ENCODE data around the gene IQSEC2. TPM values are rescaled to one million over a fixed set of nuclear protein-coding genes. Genes with fewer than 3 reads are reported as not detected.

Gene IQSEC2
- total RNA-seq, 1 donor = 3.6 TPM

DNA sequence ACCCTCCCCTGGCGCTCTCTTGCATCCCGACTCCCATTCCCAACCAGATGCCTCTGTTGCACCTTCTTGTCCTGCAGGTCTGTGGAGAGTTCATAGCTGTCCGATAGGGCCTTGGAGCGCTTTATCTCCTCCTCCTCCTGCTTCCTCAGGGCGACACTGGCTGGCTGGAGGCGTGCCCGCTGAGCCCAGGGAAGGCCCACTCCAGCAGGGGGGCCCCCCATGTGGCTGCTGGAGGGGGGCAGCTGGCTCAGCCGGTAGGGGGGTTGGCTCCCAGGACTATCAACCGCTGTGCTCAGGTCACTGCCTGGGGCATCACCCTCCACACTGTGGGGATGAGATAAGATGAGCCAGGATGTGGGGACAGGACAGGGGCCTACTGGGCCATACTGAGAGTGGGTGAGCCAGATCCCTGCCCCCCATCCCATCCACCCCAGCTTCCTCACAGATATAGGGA, 25.6 kb downstream of the IQSEC2 start:
- no peak for DNase-seq (ENCODE audit: low read depth)

DNA sequence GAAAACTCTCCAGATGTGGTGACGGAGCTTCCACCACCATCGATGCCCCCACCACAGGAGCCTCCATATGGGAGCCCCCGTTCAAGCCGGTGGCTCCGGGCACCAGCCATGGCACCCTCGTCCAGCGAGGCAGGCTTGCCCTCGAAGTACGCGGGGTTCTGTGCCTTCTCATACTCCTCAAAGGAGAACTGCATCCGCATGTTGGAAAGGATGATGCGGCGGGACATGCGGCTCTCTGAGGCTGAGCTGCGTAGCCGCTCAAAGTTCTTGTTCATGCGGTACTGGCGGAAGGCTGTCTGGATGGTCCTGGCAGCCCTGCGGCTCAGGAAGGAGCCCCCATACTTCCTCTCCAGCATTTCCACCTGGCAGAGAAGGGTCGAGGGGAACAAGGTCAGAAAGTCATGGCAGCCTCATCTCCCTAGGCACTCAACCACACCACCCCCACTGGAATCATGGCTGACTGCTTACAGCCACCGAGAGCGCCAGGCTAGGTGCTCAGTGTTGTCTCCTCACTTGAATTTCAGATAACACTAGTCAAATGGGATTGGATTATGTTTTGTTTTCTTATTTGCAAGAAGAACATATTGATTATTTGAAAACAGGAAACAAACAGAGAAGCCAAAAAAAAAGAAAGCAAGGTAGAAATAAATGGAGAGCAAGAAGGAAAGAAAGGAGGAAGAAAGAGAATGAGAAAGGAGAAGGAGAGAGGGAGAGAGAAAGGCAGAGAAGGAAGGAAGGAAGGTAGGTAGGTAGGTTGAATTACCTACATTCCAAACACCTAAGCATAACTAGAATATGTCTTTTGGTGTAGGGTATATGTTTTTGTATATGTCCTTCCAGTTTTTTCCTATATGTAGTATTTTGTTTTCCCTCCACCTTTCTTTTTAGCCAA, 26.6 kb downstream of the IQSEC2 start:
- no peak for TF ChIP-seq CTCF (IDR thresholded peaks at IDR 0.05; ENCODE audit: insufficient read depth, low read length)
- DNase-seq (ENCODE audit: low read depth) = no peak
- H3K4me3 ChIP-seq (ENCODE audit: low read depth, low read length) = no peak overlapping the region

More for the DNA sequence above, 25.6 kb downstream of the IQSEC2 start:
- H3K4me3 ChIP-seq (ENCODE audit: low read depth, low read length) = no peak overlapping the region
- TF ChIP-seq CTCF (IDR thresholded peaks at IDR 0.05; ENCODE audit: insufficient read depth, low read length) = no peak

DNA sequence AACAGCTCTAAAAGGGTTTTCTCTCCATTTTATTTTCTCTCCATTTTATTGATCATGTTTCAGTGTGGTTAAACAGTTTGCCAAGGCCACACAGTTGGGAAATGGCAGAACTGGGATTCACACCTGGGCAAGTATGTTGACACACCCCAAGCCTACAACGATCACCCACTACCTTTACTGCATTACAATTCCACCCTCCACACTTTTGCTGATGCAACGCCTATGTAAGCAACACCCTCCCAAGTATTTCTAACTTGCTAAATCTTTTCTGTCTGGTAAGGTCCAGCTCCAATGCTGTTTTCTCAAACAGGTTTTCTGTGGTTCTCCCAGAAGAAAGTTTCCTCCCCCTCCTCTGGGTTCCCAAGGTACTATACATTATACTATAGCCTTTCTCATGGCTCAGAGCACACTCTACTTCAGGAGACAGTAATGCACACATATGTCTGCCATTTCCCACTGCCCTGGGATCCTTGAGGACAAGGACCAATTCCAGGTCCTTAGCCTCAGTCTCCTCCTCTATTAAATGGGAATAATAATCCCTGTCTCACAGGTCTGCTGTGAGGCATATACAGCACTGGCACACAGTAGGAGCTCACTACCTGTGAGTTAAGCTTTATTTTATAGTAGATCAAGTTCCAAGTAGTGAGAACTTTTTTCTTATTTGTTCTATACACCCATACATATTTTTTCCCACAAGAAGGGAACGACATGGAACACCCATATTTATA, 27.9 kb downstream of the IQSEC2 start:
- H3K4me3 ChIP-seq (ENCODE audit: low read depth, low read length) = no peak overlapping the region
- TF ChIP-seq CTCF (IDR thresholded peaks at IDR 0.05; ENCODE audit: insufficient read depth, low read length) = no peak
- peak; percentile 16 for DNase-seq (ENCODE audit: low read depth)

- DNase-seq (ENCODE audit: low read depth) = no peak
- no peak for TF ChIP-seq CTCF (IDR thresholded peaks at IDR 0.05; ENCODE audit: insufficient read depth, low read length)
- H3K4me3 ChIP-seq (ENCODE audit: low read depth, low read length) = no peak overlapping the region
Measured at GRCh38 chrX:53251307-53251706, 30.1 kb downstream of the IQSEC2 start.

GRCh38 chrX:53250556-53250955, 30.8 kb downstream of the IQSEC2 start:
- TF ChIP-seq CTCF (IDR thresholded peaks at IDR 0.05; ENCODE audit: insufficient read depth, low read length) = no peak
- DNase-seq (ENCODE audit: low read depth) = no peak
- H3K4me3 ChIP-seq (ENCODE audit: low read depth, low read length) = no peak overlapping the region

- TF ChIP-seq CTCF (IDR thresholded peaks at IDR 0.05; ENCODE audit: insufficient read depth, low read length) = no peak
- DNase-seq (ENCODE audit: low read depth) = no peak
Measured at GRCh38 chrX:53249408-53250042, 31.9 kb downstream of the IQSEC2 start.

More at GRCh38 chrX:53249408-53250042, 31.9 kb downstream of the IQSEC2 start:
- H3K4me3 ChIP-seq (ENCODE audit: low read depth, low read length) = no peak overlapping the region

Data from fibroblast of the aortic adventitia (primary cell).